Right lobe of liver (tissue), 6 donors: ENCODE results near the gene ARHGAP4. TPM values are rescaled to one million over a fixed set of nuclear protein-coding genes. Genes with fewer than 3 reads are reported as not detected.

ENCODE experiments used
- ATAC-seq, 4 donors: fragments of 200-7000 bp; cut with Tn5 transposase; one replicate each; pipeline ENCODE4 v1.9.1; 2020; ENCODE audit warnings: mild to moderate bottlenecking in 4 of 4, moderate library complexity in 4 of 4
- DNase-seq, 3 donors: peaks; one replicate each; pipeline ENCODE4 v3.0.0-alpha.2; 2020
- H3K27ac ChIP-seq, 3 donors: fragments of 200-600 bp; one replicate each; pipeline ENCODE4 v1.8.0; 2022
- H3K27me3 ChIP-seq, 2 donors: fragments of 200-600 bp; one replicate each; pipeline ENCODE4 v1.8.0; 2022
- H3K36me3 ChIP-seq, 4 donors: fragments of 200-600 bp; sonication (generic) in 1 of 4; one replicate each; pipeline versions ENCODE4 v1.5.1 to v1.8.0; 2017 to 2022; ENCODE audit warnings: control low read depth in 1 of 4
- H3K4me1 ChIP-seq, 4 donors: fragments of 200-600 bp; sonication (generic) in 1 of 4; one replicate each; pipeline versions ENCODE4 v1.5.1 to v1.8.0; 2017 to 2022; ENCODE audit warnings: control low read depth in 1 of 4
- H3K4me3 ChIP-seq, 3 donors: fragments of 200-600 bp; one replicate each; pipeline ENCODE4 v1.8.0; 2022
- H3K9me3 ChIP-seq, 4 donors: fragments of 200-600 bp; sonication (generic) in 1 of 4; one replicate each; pipeline versions ENCODE4 v1.5.1 to v1.8.0; 2017 to 2022; ENCODE audit warnings: control low read depth in 1 of 4
- CTCF ChIP-seq, 4 donors: fragments of 200-600 bp in 3 of 4; fragments of 450-650 bp in 1 of 4; IDR thresholded peaks; one replicate each; pipeline versions ENCODE4 v1.5.1 to v1.8.0; 2016 to 2022; ENCODE audit warnings: antibody characterized with exemption in 4 of 4, mild to moderate bottlenecking in 2 of 4
- POLR2A ChIP-seq: fragments of 450-650 bp; IDR thresholded peaks from one replicate; pipeline ENCODE4 v1.6.1; 2017; ENCODE audit warnings: antibody characterized with exemption, mild to moderate bottlenecking
- WGBS: methylation state at CpG from one replicate; pipeline ENCODE4 v1.1.6; 2018; ENCODE audit warnings: low coverage, low lambda C conversion rate; ENCODE audit not compliant: insufficient coverage; ENCODE audit errors: missing lambda C conversion rate; 5-methylcytosine and 5-hydroxymethylcytosine counted together
- intact Hi-C, 2 donors: fragments of 100-400 bp; cut with DNase I; formaldehyde crosslinking; loops; one replicate each; pipeline versions ENCODE4 v1.11.2 to v1.14.1; 2022
- total RNA-seq, 6 experiments: library from RNA; depleted of rRNA in 2 of 6; stranded (reverse); fragments of >200 nt in 2 of 6; fragmentation: NEBNext Ultra II Directional in 3 of 6; extraction: Animal tissue kit (Norgen Biotek cat#: 25700) in 3 of 6; gene quantifications; one replicate each; pipeline versions ENCODE4 v1.1.0 to v1.2.4, GENCODE V29; 2016 to 2023
- donor health status: DM: no; HTN: yes; CAD: no.
- donor health status: DM: no; HTN: no; CAD: no.
- donor health status: DM: no; HTN: no; CAD: no.
- donor health status: DM: no; HTN: yes; CAD: no.
- donor health status: DM: no; HTN: yes; CAD: no.

The ARHGAP4 gene
- total RNA-seq, 6 experiments from 2014 or later = 5.5 to 11.9 (median 8.7) TPM

GRCh38 chrX:153948002-153948466 is 22.0 kb upstream of the ARHGAP4 start:
- no peaks in the 10 kb centered on the region for H3K4me1 ChIP-seq
- H3K27ac ChIP-seq = peak overlapping the region in 1 of 3 donors; percentile 13
- H3K36me3 ChIP-seq = peaks cover 0 to 38% (median 18%) of the 10 kb centered on the region in 4 donors
- intact Hi-C loops = loop anchor here in 1 of 2 donors (5.0 kb wide), 1 partner anchor 181 kb away; no protein-coding TSS in a partner anchor
- ATAC-seq (peak in 2 of 4 donors; percentile 3 to 4), DNase-seq (peak in 1 of 3 donors; percentile 23)
- no peak overlapping the region for H3K4me3 ChIP-seq
- H3K9me3 ChIP-seq = no peaks in the 10 kb centered on the region
- TF ChIP-seq CTCF (IDR thresholded peaks at IDR 0.05) (no peak), POLR2A (no peak)
- H3K27me3 ChIP-seq = no peaks in the 10 kb centered on the region
- 47% methylated on average over 5 of the region's 10 CpGs for WGBS

- DNase-seq (peak; percentile 75 to 85 (median 84)), ATAC-seq (peak; percentile 84 to 92 (median 88))
- H3K27me3 ChIP-seq = no peaks in the 10 kb centered on the region
- no peak for TF ChIP-seq POLR2A
- TF ChIP-seq CTCF (IDR thresholded peaks at IDR 0.05) = peak; percentile 76 to 97 (median 94)
- intact Hi-C loops = loop anchor here in 1 of 2 donors (5.0 kb wide), 1 partner anchor 180 kb away; no protein-coding TSS in a partner anchor
- no peaks in the 10 kb centered on the region for H3K4me1 ChIP-seq
- WGBS = 34% methylated on average over 10 of the region's 19 CpGs
- no peak overlapping the region for H3K4me3 ChIP-seq
- H3K36me3 ChIP-seq = peaks cover 0 to 30% (median 14%) of the 10 kb centered on the region in 4 donors
- no peaks in the 10 kb centered on the region for H3K9me3 ChIP-seq
- peak overlapping the region in 1 of 3 donors; percentile 13 for H3K27ac ChIP-seq
Measured at GRCh38 chrX:153947009-153947769, 21.1 kb upstream of the ARHGAP4 start.

- no peaks in the 10 kb centered on the region for H3K9me3 ChIP-seq
- no peaks in the 10 kb centered on the region for H3K27me3 ChIP-seq
- no peak for ATAC-seq
- peaks cover 0 to 20% (median 10%) of the 10 kb centered on the region in 4 donors for H3K36me3 ChIP-seq
- DNase-seq = peak in 1 of 3 donors; percentile 21
- H3K4me1 ChIP-seq = no peaks in the 10 kb centered on the region
- H3K4me3 ChIP-seq = no peak overlapping the region
- WGBS = 83% methylated on average over 13 of the region's 24 CpGs
- no peak overlapping the region for H3K27ac ChIP-seq
- intact Hi-C loops = loop anchor here in 1 of 2 donors (5.0 kb wide), 1 partner anchor 179 kb away; no protein-coding TSS in a partner anchor
- TF ChIP-seq CTCF (IDR thresholded peaks at IDR 0.05) (no peak), POLR2A (no peak)
Measured at GRCh38 chrX:153945956-153946943, 20.2 kb upstream of the ARHGAP4 start.

GRCh38 chrX:153944800-153945150 is 18.7 kb upstream of the ARHGAP4 start:
- no peak for DNase-seq

More at GRCh38 chrX:153944800-153945150, 18.7 kb upstream of the ARHGAP4 start:
- TF ChIP-seq CTCF (IDR thresholded peaks at IDR 0.05) (no peak), POLR2A (no peak)
- Histone ChIP-seq H3K4me1 (no peaks in the 10 kb centered on the region), H3K27ac (no peak overlapping the region), H3K36me3 (peaks cover 0 to 6% (median 3%) of the 10 kb centered on the region in 4 donors), H3K27me3 (no peaks in the 10 kb centered on the region), H3K9me3 (no peaks in the 10 kb centered on the region), H3K4me3 (no peak overlapping the region)
- ATAC-seq = no peak
- no CpG with 5 or more reads among the region's 6 CpGs for WGBS
- intact Hi-C loops = loop anchor here in 1 of 2 donors (5.0 kb wide), 1 partner anchor 177 kb away; no protein-coding TSS in a partner anchor
